Spinal cord (tissue), 10 donors: ENCODE results near the gene CST3. TPM values are rescaled to one million over a fixed set of nuclear protein-coding genes. Genes with fewer than 3 reads are reported as not detected.
"Not testable (repeated sequence)": the region's sequence is repeated elsewhere in the genome, so short reads cannot be mapped to it uniquely, and the experiment has no call there.

Experiments
- DNase-seq, 6 donors: peaks; one replicate each; pipeline versions ENCODE4 v3.0.0 to v3.0.0-alpha.2; 2013 to 2015; ENCODE audit warnings: low spot score in 6 of 6, low read depth in 4 of 6
- H3K27ac ChIP-seq: one replicate; pipeline ENCODE4 v1.5.1; 2013; ENCODE audit warnings: low read depth, low read length, control low read depth
- H3K27me3 ChIP-seq: one replicate; pipeline ENCODE4 v1.6.1; 2013; ENCODE audit warnings: low read length; ENCODE audit not compliant: control insufficient read depth, insufficient read depth
- H3K36me3 ChIP-seq: one replicate; pipeline ENCODE4 v1.6.1; 2013; ENCODE audit warnings: low read length; ENCODE audit not compliant: control insufficient read depth, insufficient read depth
- H3K4me1 ChIP-seq: one replicate; pipeline ENCODE4 v1.6.1; 2013; ENCODE audit warnings: low read length; ENCODE audit not compliant: control insufficient read depth, insufficient read depth
- H3K4me3 ChIP-seq: one replicate; pipeline ENCODE4 v1.5.1; 2013; ENCODE audit warnings: low read depth, low read length, control low read depth
- H3K9me3 ChIP-seq: one replicate; pipeline ENCODE4 v1.6.1; 2013; ENCODE audit warnings: low read length; ENCODE audit not compliant: control insufficient read depth, insufficient read depth
- WGBS: methylation state at CpG from one replicate; pipeline ENCODE4 v1.1.5; 2013; ENCODE audit warnings: missing lambda C conversion rate; ENCODE audit not compliant: insufficient coverage; 5-methylcytosine and 5-hydroxymethylcytosine counted together
- polyA plus RNA-seq, 2 donors: library from polyadenylated mRNA; unstranded; fragments of 120-200 nt; gene quantifications; one replicate each; pipeline ENCODE4 v1.2.1, GENCODE V29; 2013; ENCODE audit not compliant: insufficient read length in 2 of 2
- total RNA-seq, 2 donors: library from RNA; depleted of rRNA in 1 of 2; stranded (reverse); fragments of 120-200 nt in 1 of 2; fragments of >200 nt in 1 of 2; gene quantifications; one replicate each; pipeline versions ENCODE4 v1.2.3 to v1.2.4, GENCODE V29; 2013 to 2014
- donor health status: healthy.

The CST3 gene
- total and polyA plus RNA-seq, 4 donors, result 465 to 2,096 (median 1,311) TPM

- H3K36me3 ChIP-seq, result peaks cover 15% of the 10 kb centered on the region
- 93% methylated on average over 6 of the region's 8 CpGs for WGBS
- no peaks in the 10 kb centered on the region for H3K9me3 ChIP-seq
- H3K27ac ChIP-seq, result no peak overlapping the region
- no peak for DNase-seq
- no peaks in the 10 kb centered on the region for H3K27me3 ChIP-seq
- H3K4me3 ChIP-seq, result no peak overlapping the region
- H3K4me1 ChIP-seq, result peaks cover 28% of the 10 kb centered on the region
Measured at GRCh38 chr20:23639490-23639958, 1.8 kb upstream of the CST3 start.

DNA sequence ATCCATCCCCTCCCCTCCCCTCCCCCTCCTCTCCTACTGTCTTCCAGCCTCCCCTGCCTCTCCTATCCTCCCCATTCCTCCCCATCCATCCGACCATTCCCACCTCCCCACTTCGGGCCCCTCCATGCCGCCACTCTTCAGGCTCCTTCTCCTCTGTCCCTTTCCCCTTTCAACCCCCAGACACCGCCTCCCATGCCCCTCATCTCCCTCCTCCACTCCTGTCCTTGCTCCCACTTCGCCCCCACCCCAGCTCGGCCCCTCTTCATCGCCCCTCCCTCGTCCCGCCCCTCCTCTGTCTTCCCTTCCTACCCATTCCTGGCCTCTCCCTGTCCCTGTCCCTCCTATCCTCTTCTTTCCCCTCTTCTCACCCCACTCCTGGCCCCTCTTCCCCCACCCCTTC is 554 bp upstream of the CST3 start:
- no peaks in the 10 kb centered on the region for H3K9me3 ChIP-seq
- no peaks in the 10 kb centered on the region for H3K27me3 ChIP-seq
- no peak overlapping the region for H3K27ac ChIP-seq
- DNase-seq, result no peak
- H3K36me3 ChIP-seq, result peaks cover 27% of the 10 kb centered on the region
- H3K4me1 ChIP-seq, result peaks cover 40% of the 10 kb centered on the region
- no peak overlapping the region for H3K4me3 ChIP-seq
- 44% methylated on average over 6 of the region's 9 CpGs for whole genome bisulfite sequencing

DNA sequence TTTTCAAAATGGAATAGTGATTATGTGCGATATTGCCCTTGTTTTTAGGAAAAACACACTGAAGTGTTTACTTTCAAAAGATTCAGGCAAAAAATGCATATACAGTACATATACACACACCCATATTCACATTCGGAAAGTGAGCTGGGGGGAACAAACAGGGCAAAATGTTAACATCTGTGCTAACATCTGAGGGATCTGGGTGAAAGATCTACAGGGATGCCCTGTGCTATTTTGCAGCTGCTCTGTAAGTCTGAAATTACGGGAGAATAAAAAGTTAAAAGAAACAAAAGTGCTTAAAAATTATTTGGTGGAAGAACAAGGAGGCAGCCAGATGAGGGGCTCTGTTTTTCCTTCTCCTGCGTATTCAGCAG is 860 bp downstream of the CST3 start:
- peaks cover 45% of the 10 kb centered on the region for H3K4me1 ChIP-seq
- H3K4me3 ChIP-seq, result peak overlapping the region; percentile 71
- H3K36me3 ChIP-seq, result peaks cover 39% of the 10 kb centered on the region
- no peak for DNase-seq
- H3K27me3 ChIP-seq, result no peaks in the 10 kb centered on the region
- WGBS, result 0% methylated on average over 2 of the region's 4 CpGs
- no peaks in the 10 kb centered on the region for H3K9me3 ChIP-seq
- peak overlapping the region; percentile 80 for H3K27ac ChIP-seq

- no peak for DNase-seq
- Histone ChIP-seq H3K27me3 (no peaks in the 10 kb centered on the region), H3K9me3 (no peaks in the 10 kb centered on the region), H3K36me3 (peaks cover 41% of the 10 kb centered on the region), H3K4me3 (peak overlapping the region; percentile 71), H3K4me1 (peaks cover 46% of the 10 kb centered on the region), H3K27ac (peak overlapping the region; percentile 80)
- 56% methylated on average over 18 of the region's 19 CpGs for WGBS
Measured at GRCh38 chr20:23636182-23636907, 1.4 kb downstream of the CST3 start.

DNA sequence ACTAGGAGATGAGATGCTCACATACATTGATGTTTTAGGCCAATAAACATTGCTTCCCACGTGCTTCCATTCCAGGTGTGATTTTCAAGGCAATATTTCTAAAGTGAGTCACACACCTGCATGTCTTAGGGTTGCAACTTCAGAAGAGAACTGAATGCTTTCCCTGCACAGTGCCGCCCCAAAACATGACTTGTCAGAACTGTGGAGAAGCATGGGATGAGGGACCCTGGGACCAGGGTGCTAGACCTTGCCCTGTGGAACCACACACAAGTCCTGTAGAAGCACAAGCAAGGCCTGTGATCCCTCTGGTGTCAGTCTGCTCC is 2.0 kb downstream of the CST3 start:
- not testable (repeated sequence) for H3K27me3 ChIP-seq, H3K9me3 ChIP-seq, DNase-seq
- peaks cover 46% of the 10 kb centered on the region for H3K4me1 ChIP-seq
- H3K36me3 ChIP-seq, result peaks cover 41% of the 10 kb centered on the region
- peak overlapping the region; percentile 4 for H3K4me3 ChIP-seq
- peak overlapping the region; percentile 80 for H3K27ac ChIP-seq
- WGBS, result no CpG with 5 or more reads among the region's 2 CpGs

GRCh38 chr20:23634985-23635767 is 2.6 kb downstream of the CST3 start:
- no peak for DNase-seq
- H3K4me3 ChIP-seq, result peak overlapping the region; percentile 4
- no peaks in the 10 kb centered on the region for H3K27me3 ChIP-seq
- H3K36me3 ChIP-seq, result peaks cover 41% of the 10 kb centered on the region
- peaks cover 46% of the 10 kb centered on the region for H3K4me1 ChIP-seq
- no peaks in the 10 kb centered on the region for H3K9me3 ChIP-seq
- no peak overlapping the region for H3K27ac ChIP-seq
- 70% methylated on average over 11 of the region's 12 CpGs for WGBS

GRCh38 chr20:23634044-23634801 is 3.5 kb downstream of the CST3 start:
- Histone ChIP-seq H3K36me3 (peaks cover 41% of the 10 kb centered on the region), H3K4me1 (peaks cover 46% of the 10 kb centered on the region), H3K27ac (peak overlapping the region; percentile 22), H3K27me3 (no peaks in the 10 kb centered on the region), H3K4me3 (no peak overlapping the region), H3K9me3 (no peaks in the 10 kb centered on the region)
- no peak for DNase-seq
- WGBS, result 84% methylated on average over 4 of the region's 8 CpGs

DNA sequence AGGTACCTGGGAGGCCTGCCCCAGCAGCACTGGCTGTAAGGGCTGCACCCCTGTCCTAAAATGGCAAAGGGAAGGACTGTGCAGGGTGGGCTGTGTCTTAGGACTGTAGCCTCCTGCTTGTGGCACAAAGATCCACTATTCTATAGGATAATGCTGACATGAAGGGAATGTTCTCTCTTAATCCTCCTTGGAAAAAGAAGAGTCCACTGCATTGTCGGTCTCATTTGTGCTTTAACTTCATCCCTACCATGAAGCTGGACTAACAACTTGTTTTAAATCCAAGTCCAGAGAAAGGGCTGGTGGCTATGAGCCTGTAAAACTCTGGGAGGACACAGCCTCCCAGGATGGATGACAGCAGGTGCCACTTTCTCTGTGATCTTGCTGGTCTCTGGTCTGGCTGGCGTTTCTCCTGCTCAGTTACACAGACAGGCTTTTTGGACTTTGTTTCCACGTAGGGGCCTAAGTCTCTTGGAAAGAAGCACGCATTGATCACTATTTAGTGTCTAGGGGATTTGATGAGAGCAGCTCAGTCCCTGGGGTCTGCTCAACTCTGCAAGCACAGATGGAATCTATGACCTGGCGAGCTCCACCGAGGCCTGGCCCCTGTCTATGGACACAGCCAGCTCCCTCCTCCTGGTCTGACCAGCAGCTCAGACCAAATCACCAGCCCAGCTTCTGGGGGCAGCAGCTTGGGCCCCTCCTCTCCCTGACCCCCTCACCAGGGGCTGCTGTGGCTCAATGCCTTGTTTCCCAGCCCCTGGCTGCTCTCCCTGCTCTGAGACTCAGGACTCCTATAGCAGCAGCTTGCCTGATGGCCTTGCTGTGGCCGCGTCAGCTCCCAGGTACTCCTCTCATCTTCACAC is 4.8 kb downstream of the CST3 start:
- 50% methylated on average over 7 of the region's 8 CpGs for WGBS
- Histone ChIP-seq H3K27ac (no peak overlapping the region), H3K27me3 (no peaks in the 10 kb centered on the region), H3K4me3 (no peak overlapping the region), H3K9me3 (no peaks in the 10 kb centered on the region), H3K4me1 (peaks cover 46% of the 10 kb centered on the region), H3K36me3 (peaks cover 41% of the 10 kb centered on the region)
- DNase-seq, result no peak
